Activated CD4-positive, alpha-beta T cell treated with anti-CD3 and anti-CD28 coated beads, Interleukin-2, amount 50 U/mL, for 16 hours (primary cell): Measurements from ENCODE around the gene FBXO48.
A peak's percentile ranks its signal among the peaks of the same experiment; 100 is the strongest.
"Not testable (repeated sequence)": the region's sequence is repeated elsewhere in the genome, so short reads cannot be mapped to it uniquely, and the experiment has no call there.

Source experiments
- DNase-seq: peaks from one replicate; pipeline ENCODE4 v3.0.0-alpha.2; 2020

FBXO48 gene

GRCh38 chr2:68467077-68467960, at the start of gene FBXO48, which contains the start of gene APLF:
Gene FBXO48, minus strand, starts transcription at chr2:68467294. Its CDS starts 2,149 bp downstream, at chr2:68465145.
Gene APLF, plus strand, starts transcription at chr2:68467585. Its CDS starts 147 bp downstream, at chr2:68467732.
- peak; percentile 99 for DNase-seq

- DNase-seq, result no peak
These were observed 49.2 kb upstream of the FBXO48 start for GRCh38 chr2:68516051-68516955.

GRCh38 chr2:68514316-68514929, 47.3 kb upstream of the FBXO48 start:
- no peak for DNase-seq

- DNase-seq, result no peak
These were observed 45.9 kb upstream of the FBXO48 start for GRCh38 chr2:68512966-68513365.

- DNase-seq, result no peak
These were observed 45.2 kb upstream of the FBXO48 start for GRCh38 chr2:68512326-68512725.

- DNase-seq, result no peak
These were observed 39.1 kb upstream of the FBXO48 start for GRCh38 chr2:68506170-68506569.

- DNase-seq, result no peak
These were observed 38.6 kb upstream of the FBXO48 start for GRCh38 chr2:68505603-68506159.

- no peak for DNase-seq
These were observed 34.7 kb upstream of the FBXO48 start for GRCh38 chr2:68501768-68502167.

- DNase-seq, result no peak
These were observed 33.6 kb upstream of the FBXO48 start for GRCh38 chr2:68500649-68501048.

GRCh38 chr2:68499133-68499532, 32.0 kb upstream of the FBXO48 start:
- DNase-seq, result no peak

GRCh38 chr2:68491582-68491981, 24.5 kb upstream of the FBXO48 start:
- DNase-seq, result no peak

- no peak for DNase-seq
These were observed 22.2 kb upstream of the FBXO48 start for GRCh38 chr2:68489282-68489681.

GRCh38 chr2:68488605-68489004, 21.5 kb upstream of the FBXO48 start:
- DNase-seq, result not testable (repeated sequence)

- DNase-seq, result peak; percentile 27
These were observed 20.8 kb upstream of the FBXO48 start for GRCh38 chr2:68487773-68488355.

- DNase-seq, result no peak
These were observed 15.9 kb upstream of the FBXO48 start for GRCh38 chr2:68483011-68483410.

GRCh38 chr2:68482296-68482820, 15.3 kb upstream of the FBXO48 start:
- no peak for DNase-seq

GRCh38 chr2:68478688-68479087, 11.6 kb upstream of the FBXO48 start:
- DNase-seq, result no peak

- DNase-seq, result no peak
These were observed 9.4 kb upstream of the FBXO48 start for GRCh38 chr2:68476454-68476853.

- DNase-seq, result no peak
These were observed 8.5 kb upstream of the FBXO48 start for GRCh38 chr2:68475576-68475975.

- no peak for DNase-seq
These were observed 8.0 kb upstream of the FBXO48 start for GRCh38 chr2:68475110-68475509.

GRCh38 chr2:68472796-68473414, 5.8 kb upstream of the FBXO48 start:
- no peak for DNase-seq

GRCh38 chr2:68471385-68471784, 4.3 kb upstream of the FBXO48 start:
- no peak for DNase-seq
